ENCODE data around the gene MYO15B. TPM values are rescaled to one million over a fixed set of nuclear protein-coding genes. Genes with fewer than 3 reads are reported as not detected.

The MYO15B gene
- total RNA-seq: 100 to 1,000 TPM; 119 to 610 (median 170) TPM

DNA sequence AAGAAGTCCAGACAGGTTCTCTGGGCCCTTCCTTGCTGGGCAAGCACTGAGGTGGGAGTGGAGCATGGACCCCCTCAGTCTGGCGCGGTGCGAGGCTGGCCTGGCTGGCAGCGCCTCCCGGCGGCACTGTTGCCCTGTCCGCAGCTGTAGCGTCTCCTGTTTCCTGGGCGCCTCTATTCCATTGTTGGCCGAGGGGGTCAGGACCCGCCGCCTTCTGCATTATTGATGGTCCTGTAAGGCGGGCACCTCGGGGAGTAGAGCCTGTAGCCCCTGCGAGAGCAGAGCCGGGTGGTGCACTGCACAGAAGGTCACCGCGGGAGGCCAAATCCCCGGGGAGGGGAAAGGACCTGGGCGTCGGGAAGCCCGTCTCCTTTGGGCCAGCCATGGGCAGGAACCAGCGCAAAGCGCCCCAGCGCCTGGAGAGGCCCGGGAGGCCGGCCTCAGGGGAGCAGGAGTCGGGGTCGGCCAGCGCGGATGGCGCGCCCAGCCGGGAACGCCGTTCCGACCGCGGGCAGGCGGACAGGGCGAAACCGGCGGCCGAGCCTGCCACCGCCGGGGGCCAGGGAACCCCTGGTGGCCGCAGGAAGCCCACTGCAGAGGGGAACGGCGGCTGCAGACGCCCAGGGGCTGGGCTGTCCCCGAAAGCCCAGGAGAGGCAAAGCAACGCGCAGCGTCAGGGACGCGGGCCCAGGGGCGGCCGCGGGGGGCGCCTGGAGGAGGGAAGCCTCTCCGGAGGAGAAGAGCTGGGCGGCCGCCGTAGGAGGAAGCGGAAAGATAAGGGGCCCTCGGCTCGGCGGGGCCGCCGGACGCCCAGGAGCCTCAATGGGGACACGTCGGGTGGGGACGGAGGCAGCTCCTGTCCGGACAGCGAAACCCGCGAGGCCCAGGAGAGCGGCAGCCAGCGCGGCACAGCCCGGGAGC, at the start of gene MYO15B:
MYO15B (plus strand) TSS at position 126 of the 921 bp plus-strand sequence; CDS start at position 384, 258 bp downstream.
- peak; percentile 60 to 75 for DNase-seq
- Histone ChIP-seq H3K27me3 (no peaks in the 10 kb centered on the region), H3K4me1 (peaks cover 6% of the 10 kb centered on the region in 2 donors), H3K9me3 (no peaks in the 10 kb centered on the region), H3K4me3 (peak within 1 kb of the TSS; percentile 65 to 67), H3K36me3 (no peaks in the 10 kb centered on the region), H3K27ac (peak within 1 kb of the TSS; percentile 89 to 97)
- TF ChIP-seq, protein P1, sequence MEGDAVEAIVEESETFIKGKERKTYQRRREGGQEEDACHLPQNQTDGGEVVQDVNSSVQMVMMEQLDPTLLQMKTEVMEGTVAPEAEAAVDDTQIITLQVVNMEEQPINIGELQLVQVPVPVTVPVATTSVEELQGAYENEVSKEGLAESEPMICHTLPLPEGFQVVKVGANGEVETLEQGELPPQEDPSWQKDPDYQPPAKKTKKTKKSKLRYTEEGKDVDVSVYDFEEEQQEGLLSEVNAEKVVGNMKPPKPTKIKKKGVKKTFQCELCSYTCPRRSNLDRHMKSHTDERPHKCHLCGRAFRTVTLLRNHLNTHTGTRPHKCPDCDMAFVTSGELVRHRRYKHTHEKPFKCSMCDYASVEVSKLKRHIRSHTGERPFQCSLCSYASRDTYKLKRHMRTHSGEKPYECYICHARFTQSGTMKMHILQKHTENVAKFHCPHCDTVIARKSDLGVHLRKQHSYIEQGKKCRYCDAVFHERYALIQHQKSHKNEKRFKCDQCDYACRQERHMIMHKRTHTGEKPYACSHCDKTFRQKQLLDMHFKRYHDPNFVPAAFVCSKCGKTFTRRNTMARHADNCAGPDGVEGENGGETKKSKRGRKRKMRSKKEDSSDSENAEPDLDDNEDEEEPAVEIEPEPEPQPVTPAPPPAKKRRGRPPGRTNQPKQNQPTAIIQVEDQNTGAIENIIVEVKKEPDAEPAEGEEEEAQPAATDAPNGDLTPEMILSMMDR (IDR thresholded peaks at IDR 0.05): peak; percentile 19 to 70 (median 52)
- TF ChIP-seq POLR2A (IDR thresholded peaks at IDR 0.05): peak in 1 of 2 donors; percentile 35
- intact Hi-C loops (cut with DNase I; ENCODE audit: low total_unique reads): no loop called here

GRCh38 chr17:75539967-75540729, 47.5 kb upstream of the MYO15B start:
- no peak for DNase-seq
- Histone ChIP-seq H3K27me3 (no peaks in the 10 kb centered on the region), H3K27ac (no peak overlapping the region), H3K4me1 (no peaks in the 10 kb centered on the region), H3K4me3 (no peak overlapping the region), H3K36me3 (no peaks in the 10 kb centered on the region), H3K9me3 (no peaks in the 10 kb centered on the region)
- intact Hi-C loops (cut with DNase I; ENCODE audit: low total_unique reads): no loop called here
- TF ChIP-seq POLR2A (IDR thresholded peaks at IDR 0.05): no peak
- TF ChIP-seq, protein P1 (IDR thresholded peaks at IDR 0.05): no peak

DNA sequence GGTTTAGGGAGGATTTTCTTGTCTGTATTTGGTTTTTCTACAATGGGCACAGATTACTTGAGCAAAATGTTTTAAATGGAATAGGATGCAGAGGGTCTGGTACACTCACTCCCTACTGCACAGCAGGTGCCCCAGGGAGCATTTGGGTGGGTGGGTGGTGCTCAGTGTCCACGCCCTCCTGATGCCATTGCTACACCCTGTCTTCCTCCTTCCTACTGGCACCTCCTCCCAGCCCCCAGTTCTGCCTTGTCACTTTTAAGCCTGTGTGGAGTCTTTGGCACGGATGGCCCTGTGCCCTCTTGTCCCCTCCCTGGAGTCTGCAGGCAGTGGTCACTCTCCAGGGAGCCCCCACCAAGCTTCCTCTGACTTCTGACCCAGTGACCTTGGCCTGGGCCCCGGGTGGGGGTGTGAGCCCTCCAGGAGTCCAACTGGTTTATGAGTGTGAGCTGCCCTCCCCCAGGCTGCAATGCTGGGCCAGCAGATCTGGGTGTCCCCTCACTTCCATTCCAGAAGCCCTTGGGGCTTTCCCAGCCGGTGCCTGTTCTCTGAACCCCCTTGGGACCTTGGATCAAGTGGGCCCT, 46.6 kb upstream of the MYO15B start:
- no peak for TF ChIP-seq POLR2A (IDR thresholded peaks at IDR 0.05)
- TF ChIP-seq, protein P1 (IDR thresholded peaks at IDR 0.05): no peak
- Histone ChIP-seq H3K27me3 (no peaks in the 10 kb centered on the region), H3K27ac (no peak overlapping the region), H3K36me3 (no peaks in the 10 kb centered on the region), H3K4me3 (no peak overlapping the region), H3K9me3 (no peaks in the 10 kb centered on the region), H3K4me1 (no peaks in the 10 kb centered on the region)
- intact Hi-C loops (cut with DNase I; ENCODE audit: low total_unique reads): no loop called here
- DNase-seq: no peak

DNA sequence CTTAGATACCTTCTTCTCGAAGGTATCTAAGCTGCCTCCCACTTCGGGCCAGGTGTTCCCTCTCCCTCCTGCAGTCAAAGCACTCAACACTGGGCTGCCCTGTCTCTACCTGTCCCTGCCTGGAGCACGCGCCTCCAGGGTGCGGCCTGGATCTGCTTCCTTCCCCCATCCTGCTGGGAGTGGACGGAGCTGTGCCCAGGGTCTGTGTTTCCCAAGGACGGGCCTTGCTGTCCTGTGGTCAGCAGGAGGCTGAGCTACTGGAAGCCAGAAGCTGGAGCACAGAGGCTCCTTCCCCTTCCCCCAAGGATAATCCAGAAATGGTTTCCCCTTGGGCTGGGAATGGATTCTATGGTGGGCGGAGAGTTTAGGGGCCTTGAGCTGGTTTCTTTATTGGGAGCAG, 45.4 kb upstream of the MYO15B start:
- H3K36me3 ChIP-seq: no peaks in the 10 kb centered on the region
- H3K4me3 ChIP-seq: no peak overlapping the region
- DNase-seq: no peak
- intact Hi-C loops (cut with DNase I; ENCODE audit: low total_unique reads): no loop called here
- no peaks in the 10 kb centered on the region for H3K4me1 ChIP-seq
- H3K27ac ChIP-seq: no peak overlapping the region
- H3K9me3 ChIP-seq: no peaks in the 10 kb centered on the region
- H3K27me3 ChIP-seq: no peaks in the 10 kb centered on the region
- TF ChIP-seq, protein P1 (IDR thresholded peaks at IDR 0.05): no peak
- no peak for TF ChIP-seq POLR2A (IDR thresholded peaks at IDR 0.05)

All from uterus (tissue), 4 donors.